Endodermal cell (in vitro differentiated cells): Measurements from ENCODE around the gene WDR6. TPM values are rescaled to one million over a fixed set of nuclear protein-coding genes. Genes with fewer than 3 reads are reported as not detected.

ENCODE experiments used
- DNase-seq: peaks from one replicate; pipeline ENCODE4 v3.0.0-alpha.2; 2017
- H3K27ac ChIP-seq: 2 replicates; pipeline ENCODE4 v1.5.1; 2013; ENCODE audit warnings: mild to moderate bottlenecking, low read depth, low read length, moderate library complexity
- H3K27me3 ChIP-seq: 2 replicates; pipeline ENCODE4 v1.6.1; 2013; ENCODE audit warnings: mild to moderate bottlenecking, low read length, moderate library complexity; ENCODE audit not compliant: insufficient read depth, control insufficient read depth, poor library complexity, severe bottlenecking
- H3K36me3 ChIP-seq: 2 replicates; pipeline ENCODE4 v1.7.0; 2013; ENCODE audit warnings: mild to moderate bottlenecking, low read length, moderate library complexity; ENCODE audit not compliant: control insufficient read depth, insufficient read depth
- H3K4me1 ChIP-seq: one replicate; pipeline ENCODE4 v1.7.0; 2013; ENCODE audit warnings: low read length; ENCODE audit not compliant: control insufficient read depth, insufficient read depth
- H3K4me3 ChIP-seq: 2 replicates; pipeline ENCODE4 v1.5.1; 2013; ENCODE audit warnings: mild to moderate bottlenecking, low read length, moderate library complexity
- H3K9ac ChIP-seq: 2 replicates; pipeline ENCODE4 v1.6.1; 2013; ENCODE audit warnings: mild to moderate bottlenecking, low read length, moderate library complexity; ENCODE audit not compliant: poor library complexity, severe bottlenecking; ENCODE audit errors: extremely low read depth
- H3K9me3 ChIP-seq: 2 replicates; pipeline ENCODE4 v1.6.1; 2013; ENCODE audit warnings: mild to moderate bottlenecking, low read length, moderate library complexity; ENCODE audit not compliant: control insufficient read depth
- H3K27ac Mint-ChIP-seq: 2 replicates; pipeline ENCODE4 v1.8.0; 2020; ENCODE audit warnings: mixed read lengths
- H3K27me3 Mint-ChIP-seq: 2 replicates; pipeline ENCODE4 v1.8.0; 2021; ENCODE audit warnings: mild to moderate bottlenecking, mixed read lengths; ENCODE audit not compliant: insufficient read depth
- H3K36me3 Mint-ChIP-seq: 2 replicates; pipeline ENCODE4 v1.8.0; 2020; ENCODE audit warnings: low read depth, mixed read lengths
- H3K4me1 Mint-ChIP-seq: 2 replicates; pipeline ENCODE4 v1.8.0; 2020; ENCODE audit warnings: mixed read lengths
- H3K4me3 Mint-ChIP-seq: 2 replicates; pipeline ENCODE4 v1.8.0; 2020; ENCODE audit warnings: mild to moderate bottlenecking, moderate library complexity, mixed read lengths
- H3K9me3 Mint-ChIP-seq: 2 replicates; pipeline ENCODE4 v1.8.0; 2020; ENCODE audit warnings: mild to moderate bottlenecking, mixed read lengths
- WGBS, 2 experiments: methylation state at CpG; one replicate each; pipeline versions ENCODE4 v1.1.5 to v1.1.7; 2013; ENCODE audit warnings: missing lambda C conversion rate in 2 of 2, mixed read lengths in 1 of 2; ENCODE audit not compliant: insufficient coverage in 1 of 2, insufficient read length in 1 of 2; 5-methylcytosine and 5-hydroxymethylcytosine counted together
- total RNA-seq, 2 donors: library from RNA; stranded (reverse); fragmentation: NEBNext Ultra II Directional in 1 of 2; extraction: Animal tissue kit (Norgen Biotek cat#: 25700) in 1 of 2; gene quantifications; 2 replicates in 1 of 2; 3 replicates in 1 of 2; pipeline ENCODE4 v1.2.1, GENCODE V29; 2021
- TF ChIP-seq, protein P1 (sequence below): fragments of 200-600 bp; sonication (generic); conservative IDR thresholded peaks from 2 replicates; pipeline ENCODE4 v1.5.0; 2021; ENCODE audit warnings: antibody characterized with exemption, mild to moderate bottlenecking

Gene WDR6
- total RNA-seq, 2 donors from 2014 or later, result 106 to 166 TPM

DNA sequence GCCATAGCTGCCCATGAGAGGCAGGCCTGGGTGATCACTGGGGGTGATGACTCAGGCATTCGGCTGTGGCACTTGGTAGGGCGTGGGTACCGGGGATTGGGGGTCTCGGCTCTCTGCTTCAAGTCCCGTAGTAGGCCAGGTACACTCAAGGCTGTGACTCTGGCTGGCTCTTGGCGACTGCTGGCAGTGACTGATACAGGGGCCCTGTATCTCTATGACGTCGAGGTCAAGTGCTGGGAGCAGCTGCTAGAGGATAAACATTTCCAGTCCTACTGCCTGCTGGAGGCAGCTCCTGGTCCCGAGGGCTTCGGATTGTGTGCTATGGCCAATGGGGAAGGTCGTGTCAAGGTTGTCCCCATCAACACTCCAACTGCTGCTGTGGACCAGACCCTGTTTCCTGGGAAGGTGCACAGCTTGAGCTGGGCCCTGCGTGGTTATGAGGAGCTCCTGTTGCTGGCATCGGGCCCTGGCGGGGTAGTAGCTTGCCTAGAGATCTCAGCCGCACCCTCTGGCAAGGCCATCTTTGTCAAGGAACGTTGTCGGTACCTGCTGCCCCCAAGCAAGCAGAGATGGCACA is 5.3 kb downstream of the WDR6 start:
- H3K36me3 ChIP-seq, result peaks cover 60% of the 10 kb centered on the region
- peak; percentile 45 for DNase-seq
- H3K4me3 Mint-ChIP-seq, result no peak overlapping the region
- no peaks in the 10 kb centered on the region for H3K27me3 ChIP-seq
- H3K36me3 Mint-ChIP-seq, result peaks cover 33% of the 10 kb centered on the region
- TF ChIP-seq, protein P1, sequence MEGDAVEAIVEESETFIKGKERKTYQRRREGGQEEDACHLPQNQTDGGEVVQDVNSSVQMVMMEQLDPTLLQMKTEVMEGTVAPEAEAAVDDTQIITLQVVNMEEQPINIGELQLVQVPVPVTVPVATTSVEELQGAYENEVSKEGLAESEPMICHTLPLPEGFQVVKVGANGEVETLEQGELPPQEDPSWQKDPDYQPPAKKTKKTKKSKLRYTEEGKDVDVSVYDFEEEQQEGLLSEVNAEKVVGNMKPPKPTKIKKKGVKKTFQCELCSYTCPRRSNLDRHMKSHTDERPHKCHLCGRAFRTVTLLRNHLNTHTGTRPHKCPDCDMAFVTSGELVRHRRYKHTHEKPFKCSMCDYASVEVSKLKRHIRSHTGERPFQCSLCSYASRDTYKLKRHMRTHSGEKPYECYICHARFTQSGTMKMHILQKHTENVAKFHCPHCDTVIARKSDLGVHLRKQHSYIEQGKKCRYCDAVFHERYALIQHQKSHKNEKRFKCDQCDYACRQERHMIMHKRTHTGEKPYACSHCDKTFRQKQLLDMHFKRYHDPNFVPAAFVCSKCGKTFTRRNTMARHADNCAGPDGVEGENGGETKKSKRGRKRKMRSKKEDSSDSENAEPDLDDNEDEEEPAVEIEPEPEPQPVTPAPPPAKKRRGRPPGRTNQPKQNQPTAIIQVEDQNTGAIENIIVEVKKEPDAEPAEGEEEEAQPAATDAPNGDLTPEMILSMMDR, result no peak
- no peak overlapping the region for H3K4me3 ChIP-seq
- H3K4me1 ChIP-seq, result no peaks in the 10 kb centered on the region
- H3K27me3 Mint-ChIP-seq, result no peaks in the 10 kb centered on the region
- no peak overlapping the region for H3K27ac Mint-ChIP-seq
- H3K9ac ChIP-seq, result no peak overlapping the region
- H3K4me1 Mint-ChIP-seq, result peaks cover 7% of the 10 kb centered on the region
- no peak overlapping the region for H3K27ac ChIP-seq
- H3K9me3 Mint-ChIP-seq, result no peaks in the 10 kb centered on the region
- no peaks in the 10 kb centered on the region for H3K9me3 ChIP-seq
- 93 to 100% methylated on average over 16 to 17 of the region's 17 CpGs for WGBS, 2 experiments

DNA sequence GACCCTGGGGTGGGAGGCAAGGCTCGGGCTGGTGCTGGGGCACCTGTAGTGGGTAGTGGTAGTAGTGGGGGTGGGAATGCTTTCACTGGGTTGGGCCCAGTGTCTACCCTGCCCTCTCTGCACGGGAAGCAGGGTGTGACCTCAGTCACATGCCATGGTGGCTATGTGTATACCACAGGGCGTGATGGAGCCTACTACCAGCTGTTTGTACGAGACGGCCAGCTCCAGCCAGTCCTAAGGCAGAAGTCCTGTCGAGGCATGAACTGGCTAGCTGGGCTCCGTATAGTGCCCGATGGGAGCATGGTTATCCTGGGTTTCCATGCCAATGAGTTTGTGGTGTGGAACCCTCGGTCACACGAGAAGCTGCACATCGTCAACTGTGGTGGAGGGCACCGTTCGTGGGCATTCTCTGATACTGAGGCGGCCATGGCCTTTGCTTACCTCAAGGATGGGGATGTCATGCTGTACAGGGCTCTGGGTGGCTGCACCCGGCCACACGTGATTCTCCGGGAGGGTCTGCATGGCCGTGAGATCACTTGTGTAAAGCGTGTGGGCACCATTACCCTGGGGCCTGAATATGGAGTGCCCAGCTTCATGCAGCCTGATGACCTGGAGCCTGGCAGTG is 6.0 kb downstream of the WDR6 start:
- H3K27me3 ChIP-seq, result no peaks in the 10 kb centered on the region
- no peaks in the 10 kb centered on the region for H3K4me1 ChIP-seq
- no peak overlapping the region for H3K9ac ChIP-seq
- TF ChIP-seq, protein P1, result no peak
- 95 to 97% methylated on average over 16 to 19 of the region's 19 CpGs for WGBS, 2 experiments
- no peak overlapping the region for H3K27ac ChIP-seq
- H3K9me3 Mint-ChIP-seq, result no peaks in the 10 kb centered on the region
- no peaks in the 10 kb centered on the region for H3K9me3 ChIP-seq
- H3K27me3 Mint-ChIP-seq, result no peaks in the 10 kb centered on the region
- H3K27ac Mint-ChIP-seq, result no peak overlapping the region
- peaks cover 60% of the 10 kb centered on the region for H3K36me3 ChIP-seq
- DNase-seq, result peak; percentile 48
- H3K4me3 ChIP-seq, result no peak overlapping the region
- peaks cover 30% of the 10 kb centered on the region for H3K36me3 Mint-ChIP-seq
- H3K4me1 Mint-ChIP-seq, result peaks cover 3% of the 10 kb centered on the region
- no peak overlapping the region for H3K4me3 Mint-ChIP-seq

DNA sequence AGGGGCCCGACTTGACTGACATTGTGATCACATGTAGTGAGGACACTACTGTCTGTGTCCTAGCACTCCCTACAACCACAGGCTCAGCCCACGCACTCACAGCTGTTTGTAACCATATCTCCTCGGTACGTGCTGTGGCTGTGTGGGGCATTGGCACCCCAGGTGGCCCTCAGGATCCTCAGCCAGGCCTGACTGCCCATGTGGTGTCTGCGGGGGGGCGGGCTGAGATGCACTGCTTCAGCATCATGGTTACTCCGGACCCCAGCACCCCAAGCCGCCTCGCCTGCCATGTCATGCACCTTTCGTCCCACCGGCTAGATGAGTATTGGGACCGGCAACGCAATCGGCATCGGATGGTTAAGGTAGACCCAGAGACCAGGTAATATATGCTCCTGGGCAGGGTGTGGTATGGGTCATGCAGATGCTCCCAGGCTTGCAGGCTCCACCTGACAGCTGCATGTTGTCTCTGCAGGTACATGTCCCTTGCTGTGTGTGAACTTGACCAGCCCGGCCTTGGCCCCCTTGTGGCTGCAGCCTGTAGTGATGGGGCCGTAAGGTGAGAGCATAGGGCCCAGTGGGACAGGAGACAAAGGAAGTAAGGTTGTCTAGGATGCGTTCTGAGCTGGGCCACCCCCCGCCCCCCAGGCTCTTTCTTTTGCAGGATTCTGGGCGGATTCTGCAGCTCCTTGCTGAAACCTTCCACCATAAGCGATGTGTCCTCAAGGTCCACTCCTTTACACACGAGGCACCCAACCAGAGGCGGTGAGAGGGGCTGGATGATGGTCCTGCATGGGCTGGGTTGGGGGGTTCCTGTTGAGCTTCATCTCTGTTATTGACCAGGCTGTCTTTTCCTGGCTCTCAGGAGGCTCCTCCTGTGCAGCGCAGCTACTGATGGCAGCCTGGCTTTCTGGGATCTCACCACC is 6.8 kb downstream of the WDR6 start:
- Mint-ChIP-seq H3K27me3 (no peaks in the 10 kb centered on the region), H3K4me3 (no peak overlapping the region), H3K4me1 (peaks cover 3% of the 10 kb centered on the region), H3K36me3 (peaks cover 26% of the 10 kb centered on the region), H3K9me3 (no peaks in the 10 kb centered on the region), H3K27ac (peak overlapping the region; percentile 26)
- Histone ChIP-seq H3K4me3 (no peak overlapping the region), H3K9ac (no peak overlapping the region), H3K36me3 (peaks cover 60% of the 10 kb centered on the region), H3K4me1 (no peaks in the 10 kb centered on the region), H3K27me3 (no peaks in the 10 kb centered on the region), H3K9me3 (no peaks in the 10 kb centered on the region), H3K27ac (no peak overlapping the region)
- DNase-seq, result peak; percentile 95
- WGBS, 2 experiments, result 87 to 96% methylated on average over 15 to 24 of the region's 24 CpGs
- TF ChIP-seq, protein P1, result peak; percentile 86
